HEK293T (cell line): ENCODE measurements around the gene DUOX1.

Source experiments
- ARNT ChIP-seq: fragments of 450-650 bp; IDR thresholded peaks from 2 replicates; pipeline ENCODE4 v1.6.1; 2017; ENCODE audit warnings: mild to moderate bottlenecking
- BHLHE40 ChIP-seq: fragments of 450-650 bp; IDR thresholded peaks from 2 replicates; pipeline ENCODE4 v1.6.1; 2016; ENCODE audit warnings: mild to moderate bottlenecking, moderate library complexity, borderline replicate concordance
- ELF4 ChIP-seq: fragments of 450-650 bp; IDR thresholded peaks from 2 replicates; pipeline ENCODE4 v1.6.1; 2017; ENCODE audit warnings: antibody characterized with exemption
- FOXK2 ChIP-seq: fragments of 450-650 bp; IDR thresholded peaks from 2 replicates; pipeline ENCODE4 v1.6.1; 2016; ENCODE audit warnings: mild to moderate bottlenecking
- FOXM1 ChIP-seq: fragments of 450-650 bp; IDR thresholded peaks from 2 replicates; pipeline ENCODE4 v1.6.1; 2017; ENCODE audit warnings: mild to moderate bottlenecking, borderline replicate concordance
- HDGF ChIP-seq: fragments of 450-650 bp; IDR thresholded peaks from 2 replicates; pipeline ENCODE4 v1.6.1; 2017; ENCODE audit warnings: antibody characterized with exemption, borderline replicate concordance
- L3MBTL2 ChIP-seq: fragments of 450-650 bp; conservative IDR thresholded peaks from 2 replicates; pipeline ENCODE4 v1.6.1; 2016; ENCODE audit warnings: mild to moderate bottlenecking
- LEF1 ChIP-seq: fragments of 450-650 bp; IDR thresholded peaks from 2 replicates; pipeline ENCODE4 v1.6.1; 2017; ENCODE audit warnings: mild to moderate bottlenecking, borderline replicate concordance
- NFRKB ChIP-seq: fragments of 450-650 bp; IDR thresholded peaks from 2 replicates; pipeline ENCODE4 v1.6.1; 2016; ENCODE audit warnings: mild to moderate bottlenecking, moderate library complexity
- PKNOX1 ChIP-seq: fragments of 450-650 bp; IDR thresholded peaks from 2 replicates; pipeline ENCODE4 v1.6.1; 2016
- SP1 ChIP-seq: fragments of 450-650 bp; IDR thresholded peaks from 2 replicates; pipeline ENCODE4 v1.6.1; 2017
- SUZ12 ChIP-seq: fragments of 450-650 bp; IDR thresholded peaks from 2 replicates; pipeline ENCODE4 v1.6.1; 2016; ENCODE audit warnings: mild to moderate bottlenecking
- TARDBP ChIP-seq: fragments of 450-650 bp; IDR thresholded peaks from 2 replicates; pipeline ENCODE4 v1.6.1; 2016

- TF ChIP-seq L3MBTL2 (no peak), FOXK2 (no peak), FOXM1 (no peak), BHLHE40 (no peak), SUZ12 (no peak), ARNT (no peak), ELF4 (no peak), HDGF (no peak), SP1 (no peak), TARDBP (no peak), NFRKB (no peak), PKNOX1 (no peak), LEF1 (no peak)
Observed at GRCh38 chr15:45089712-45090373, 40.0 kb upstream of the DUOX1 start.
